Pulmonary artery endothelial cell (primary cell): ENCODE measurements around the gene GRID1. TPM values are rescaled to one million over a fixed set of nuclear protein-coding genes. Genes with fewer than 3 reads are reported as not detected.

Experiments
- DNase-seq: peaks from one replicate; pipeline ENCODE4 v3.0.0-alpha.2; 2011; ENCODE audit warnings: low read depth, low spot score
- total RNA-seq: library from RNA; depleted of rRNA; stranded (reverse); fragments of >200 nt; gene quantifications from 2 replicates; pipeline ENCODE4 v1.2.3, GENCODE V29; 2014

The GRID1 gene
- total RNA-seq, 1 donor from 2014 or later, result not detected

DNA sequence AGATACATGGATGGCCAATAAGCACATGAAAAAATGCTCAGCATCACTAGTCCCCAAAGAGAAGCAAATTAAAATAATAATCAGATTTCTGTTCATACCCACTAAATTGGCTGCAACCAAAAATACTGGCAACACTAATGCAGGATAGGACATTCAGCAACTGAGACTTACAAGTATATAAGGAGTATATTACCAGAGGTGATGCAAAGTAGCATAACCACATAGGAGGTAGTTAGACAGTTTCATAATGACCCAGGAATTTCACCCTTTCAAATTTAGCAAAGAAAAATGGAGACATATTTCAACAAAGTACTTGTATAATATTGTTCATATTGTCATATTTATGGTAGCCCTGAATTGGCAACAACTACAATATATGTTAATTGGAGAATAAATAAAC, 727.8 kb downstream of the GRID1 start:
- no peak for DNase-seq

- DNase-seq, result no peak
These were observed 730.9 kb downstream of the GRID1 start for GRCh38 chr10:85635650-85636049.

DNA sequence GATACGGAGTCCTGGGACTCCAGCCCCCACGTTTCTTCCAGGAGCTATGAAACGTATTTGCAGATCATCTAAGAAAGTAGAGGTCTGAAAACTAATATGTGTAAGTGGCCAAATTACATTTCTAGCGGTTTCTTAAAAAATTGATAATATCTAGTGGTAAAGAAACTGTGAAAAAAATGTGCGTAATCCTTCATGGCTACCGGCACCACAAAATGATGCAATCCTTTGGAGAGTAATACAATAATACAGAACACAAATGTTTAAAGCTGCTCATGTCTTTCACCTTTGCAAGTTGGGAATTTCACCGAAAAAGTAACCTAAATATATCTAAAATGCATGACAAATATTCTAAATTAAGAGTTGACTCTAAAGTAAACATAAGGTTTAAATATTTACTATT, 742.1 kb downstream of the GRID1 start:
- DNase-seq, result no peak

DNA sequence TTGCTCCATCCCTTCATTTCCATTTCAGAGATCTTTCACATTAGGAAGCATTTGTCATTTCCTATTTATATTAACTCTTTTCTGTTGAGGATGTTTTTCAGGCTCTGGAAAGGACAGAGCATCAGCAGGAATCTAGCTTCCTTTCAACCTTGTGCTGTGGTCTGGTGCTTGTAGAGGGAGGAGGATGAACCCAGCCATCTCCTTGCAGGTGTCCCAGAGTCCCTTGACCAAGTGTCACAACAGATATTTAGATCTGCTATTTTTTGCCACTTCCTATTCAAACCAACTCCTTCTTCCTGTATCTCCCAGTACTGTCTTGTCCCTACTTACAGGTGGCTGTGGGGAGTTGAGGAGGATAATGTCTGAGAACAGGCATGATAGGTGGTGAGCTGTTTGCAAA, 742.8 kb downstream of the GRID1 start:
- no peak for DNase-seq

GRCh38 chr10:85623342-85623741, 743.3 kb downstream of the GRID1 start:
- no peak for DNase-seq

DNA sequence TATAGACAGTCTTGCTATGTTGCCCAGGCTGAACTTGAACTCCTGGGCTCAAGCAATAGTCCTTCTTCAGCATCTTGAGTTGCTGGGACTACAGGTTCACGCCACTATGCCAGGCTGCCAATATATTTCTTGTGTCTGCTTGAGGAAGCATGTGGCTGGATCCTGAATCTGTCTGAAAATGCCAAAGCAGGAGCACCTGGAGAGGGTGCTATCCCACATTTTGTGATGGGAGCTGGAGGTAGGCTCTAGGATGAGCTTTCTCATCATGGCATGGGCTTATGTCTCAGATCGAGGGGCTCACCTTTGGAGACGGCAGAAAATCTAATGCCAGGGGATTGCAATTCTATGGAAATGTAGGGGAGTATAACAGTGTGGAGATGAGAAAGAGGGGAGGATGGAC, 744.2 kb downstream of the GRID1 start:
- DNase-seq, result no peak

GRCh38 chr10:85621562-85621961, 745.0 kb downstream of the GRID1 start:
- no peak for DNase-seq

DNA sequence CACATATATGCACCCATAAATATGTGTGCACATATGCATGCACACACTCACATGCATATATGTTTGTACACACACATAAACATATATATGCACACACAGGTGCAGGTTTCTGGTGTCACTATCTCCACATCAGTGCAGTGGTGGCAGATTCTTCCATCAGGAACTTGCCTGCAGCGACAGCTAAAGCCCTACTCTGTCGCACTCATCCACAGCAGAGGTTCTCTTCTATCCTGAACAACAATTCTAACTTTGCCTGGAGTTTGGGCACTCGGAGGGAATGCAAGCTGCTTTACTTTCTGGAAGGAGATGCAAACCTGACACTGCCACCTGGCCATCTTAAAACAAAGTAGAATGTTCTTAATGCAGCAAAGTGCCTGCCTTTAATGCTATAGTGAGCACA, 745.8 kb downstream of the GRID1 start:
- no peak for DNase-seq

DNA sequence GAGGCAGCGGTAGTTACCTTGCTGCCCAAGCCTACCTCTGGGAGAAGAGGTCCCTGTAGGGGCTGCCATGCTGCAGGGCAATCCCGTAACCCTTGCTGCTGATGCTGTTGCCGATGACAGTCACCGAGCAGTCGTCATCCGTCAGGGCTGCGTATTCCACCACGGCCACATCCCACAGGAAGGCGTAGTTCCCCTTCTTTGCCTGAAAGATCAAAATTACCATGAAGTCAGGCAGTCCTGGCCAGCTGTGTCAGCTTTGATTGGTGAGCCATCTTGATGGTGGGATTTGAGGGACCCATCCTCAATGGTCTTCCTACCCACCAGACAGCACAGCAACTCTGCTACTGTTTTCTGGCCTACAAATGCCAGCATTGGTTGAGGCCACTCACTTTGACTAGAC, 746.8 kb downstream of the GRID1 start:
- no peak for DNase-seq

DNA sequence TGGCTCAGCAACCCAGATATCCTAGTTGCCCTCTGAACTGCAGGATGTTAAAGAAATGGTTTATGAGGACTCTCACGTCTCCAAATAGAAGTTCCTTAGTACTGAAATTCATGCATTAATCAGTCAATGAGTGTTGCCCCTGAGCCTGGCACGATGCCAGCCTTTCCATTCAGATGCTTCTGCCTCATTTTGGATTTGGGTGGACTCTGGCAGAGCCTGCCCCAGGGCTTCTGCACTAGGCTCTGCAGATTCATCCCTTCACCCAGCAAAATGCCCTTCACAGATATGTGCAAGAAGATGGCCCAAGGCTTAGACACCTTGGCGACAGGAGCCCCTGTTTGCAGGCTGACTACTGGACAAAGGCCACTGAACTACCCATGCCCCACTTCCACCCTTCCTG, 747.8 kb downstream of the GRID1 start:
- no peak for DNase-seq

DNA sequence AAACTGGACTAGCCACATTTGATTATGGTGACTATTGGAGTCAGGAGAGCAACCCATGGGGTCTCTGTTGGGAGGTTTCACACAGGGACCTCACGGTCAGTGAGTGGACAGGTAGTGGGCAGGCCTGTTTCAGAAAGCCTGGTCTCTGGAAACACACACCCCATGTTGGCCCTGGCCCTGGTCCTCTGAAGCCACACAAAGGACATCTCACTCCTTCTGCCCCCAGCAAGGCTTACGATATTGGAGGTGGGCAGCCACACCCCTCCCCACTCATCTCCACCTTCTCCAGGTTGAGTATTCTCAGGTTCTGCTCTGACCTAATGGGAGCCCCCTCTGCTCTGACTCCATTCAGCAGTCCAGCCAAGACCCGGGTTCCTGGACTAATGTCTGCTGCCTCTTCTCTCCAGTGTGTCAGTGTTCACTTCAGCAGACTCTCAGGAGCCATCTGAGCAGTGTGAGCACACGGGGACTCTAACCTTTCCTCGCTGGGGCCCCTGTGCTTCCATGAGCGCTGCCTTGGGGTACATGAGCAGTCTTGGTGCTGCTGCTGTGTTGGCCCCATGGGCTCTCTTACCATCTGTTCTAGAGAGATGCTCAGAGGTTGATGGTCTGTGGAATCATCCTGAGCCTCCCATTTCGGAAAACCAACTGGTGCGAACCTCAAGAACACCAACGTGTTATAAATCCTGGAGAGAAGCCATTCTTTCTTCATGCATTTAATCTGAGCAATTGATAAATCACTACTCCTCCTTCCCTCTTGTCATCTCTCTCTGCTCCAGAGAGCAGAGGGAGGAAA, 748.6 kb downstream of the GRID1 start:
- DNase-seq, result no peak

GRCh38 chr10:85615556-85615955, 751.0 kb downstream of the GRID1 start:
- DNase-seq, result no peak

DNA sequence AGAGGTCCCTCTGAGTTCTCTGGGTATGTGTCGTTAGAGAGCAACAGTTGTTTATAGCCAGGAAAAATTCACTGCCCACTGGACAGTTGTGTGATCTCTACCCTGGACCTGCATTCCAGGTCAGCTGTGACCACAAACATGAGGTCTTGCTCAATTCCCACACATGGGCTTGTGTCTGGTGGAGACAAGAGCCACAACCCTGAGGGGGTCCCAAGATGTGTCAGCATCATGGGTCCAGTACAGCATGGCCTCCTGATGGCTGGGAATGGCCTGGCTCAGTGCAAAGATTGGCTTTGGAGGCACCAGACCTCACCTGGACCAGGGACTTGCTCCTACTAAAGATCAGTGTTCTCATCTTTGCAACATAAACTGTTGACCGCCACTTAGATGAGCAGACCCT, 751.6 kb downstream of the GRID1 start:
- no peak for DNase-seq

- no peak for DNase-seq
These were observed 752.0 kb downstream of the GRID1 start for GRCh38 chr10:85614566-85614965.

DNA sequence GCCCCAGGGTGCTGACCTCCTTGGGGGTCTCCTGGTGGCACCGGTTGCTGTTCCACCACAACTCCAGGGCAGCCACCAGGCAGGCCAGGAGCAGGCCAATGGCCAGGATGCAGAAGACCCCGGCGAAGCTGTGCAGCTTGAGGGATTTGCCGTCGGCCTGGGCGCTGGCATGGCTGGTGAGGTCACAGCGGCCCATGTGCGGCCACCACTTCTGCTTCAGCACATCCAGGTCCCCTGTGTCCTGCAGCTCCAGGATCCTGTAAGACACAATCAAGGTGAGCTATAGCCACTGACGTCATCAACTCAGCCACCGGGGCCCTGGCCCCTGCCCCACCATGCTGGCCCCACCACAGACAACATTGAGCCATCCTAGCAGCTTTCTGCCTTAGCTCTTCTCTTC, 753.2 kb downstream of the GRID1 start:
- no peak for DNase-seq

GRCh38 chr10:85612833-85613232, 753.8 kb downstream of the GRID1 start:
- DNase-seq, result no peak

GRCh38 chr10:85612378-85612775, 754.2 kb downstream of the GRID1 start:
- no peak for DNase-seq

- DNase-seq, result no peak
These were observed 754.7 kb downstream of the GRID1 start for GRCh38 chr10:85611746-85612377.

DNA sequence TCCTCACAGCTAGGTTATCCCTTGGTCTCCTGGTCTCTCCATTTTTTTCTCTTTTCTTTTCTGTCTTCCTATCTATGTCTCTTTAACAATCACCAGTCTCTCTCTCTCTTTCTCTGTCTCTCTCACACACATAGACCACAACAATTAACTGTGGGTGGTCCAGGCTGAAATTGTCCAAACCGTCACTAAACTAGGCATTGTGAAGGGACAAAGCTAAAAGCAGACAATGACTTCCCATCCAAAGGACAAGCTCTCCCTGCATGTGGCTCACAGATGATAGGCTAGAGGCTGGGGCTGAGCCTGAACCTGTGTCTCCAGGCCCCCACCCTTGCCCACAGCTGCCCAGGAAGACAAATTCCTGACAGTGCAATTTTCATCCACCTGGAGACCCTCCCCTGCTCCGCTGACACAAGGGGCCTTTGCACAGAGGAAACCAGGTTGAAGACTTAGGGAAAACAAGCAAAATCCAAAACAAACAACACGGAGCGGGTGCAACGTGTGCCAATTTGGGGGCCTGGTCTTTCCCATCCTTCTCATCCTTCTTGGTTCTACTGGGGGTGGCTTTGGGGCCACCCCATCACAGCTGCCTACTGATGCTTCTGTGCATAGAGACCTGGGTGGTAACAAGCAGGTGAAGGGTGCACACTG, 755.4 kb downstream of the GRID1 start:
- no peak for DNase-seq

- DNase-seq, result no peak
These were observed 756.1 kb downstream of the GRID1 start for GRCh38 chr10:85610381-85611092.

DNA sequence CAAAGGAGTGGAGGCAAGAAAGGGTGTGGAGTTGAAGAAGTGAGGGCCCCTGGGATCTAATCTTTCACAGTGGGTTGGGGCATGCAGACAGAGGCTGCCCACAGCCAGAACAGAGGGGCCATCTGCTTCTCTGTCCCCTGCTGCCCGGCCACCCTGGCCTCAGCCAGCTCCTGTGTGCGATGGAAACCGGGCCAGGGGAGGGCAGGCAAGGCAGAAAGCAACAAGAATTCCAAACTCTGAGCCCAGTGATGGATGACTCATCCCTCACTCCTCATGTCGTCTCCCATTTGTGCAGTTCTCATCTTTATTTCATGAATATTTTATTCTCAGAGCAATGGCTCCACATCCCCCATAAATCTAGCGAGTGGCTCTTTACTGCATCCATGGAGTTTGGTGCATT, 757.1 kb downstream of the GRID1 start:
- DNase-seq, result no peak

DNA sequence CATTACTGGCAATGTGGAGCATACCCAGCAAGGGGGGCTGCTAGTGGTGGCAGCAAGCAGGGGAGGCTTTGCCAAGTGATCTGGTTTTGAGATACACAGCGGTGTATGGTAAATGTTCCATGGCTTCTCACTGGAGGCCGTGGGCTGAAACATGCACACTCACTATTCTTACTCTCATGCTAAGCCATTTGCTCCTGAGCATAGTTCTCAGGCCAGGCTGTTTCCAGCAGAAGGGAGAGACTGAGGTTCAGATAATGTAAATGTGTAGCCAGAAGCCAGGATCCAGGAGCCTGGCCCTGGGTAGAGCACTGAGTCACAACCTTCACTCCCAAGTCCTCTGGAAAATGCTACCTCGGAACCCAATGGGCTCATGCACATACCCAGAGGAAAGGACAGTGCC, 757.9 kb downstream of the GRID1 start:
- DNase-seq, result no peak
